ENCODE measurements around the gene RPS19.

The RPS19 gene

DNA sequence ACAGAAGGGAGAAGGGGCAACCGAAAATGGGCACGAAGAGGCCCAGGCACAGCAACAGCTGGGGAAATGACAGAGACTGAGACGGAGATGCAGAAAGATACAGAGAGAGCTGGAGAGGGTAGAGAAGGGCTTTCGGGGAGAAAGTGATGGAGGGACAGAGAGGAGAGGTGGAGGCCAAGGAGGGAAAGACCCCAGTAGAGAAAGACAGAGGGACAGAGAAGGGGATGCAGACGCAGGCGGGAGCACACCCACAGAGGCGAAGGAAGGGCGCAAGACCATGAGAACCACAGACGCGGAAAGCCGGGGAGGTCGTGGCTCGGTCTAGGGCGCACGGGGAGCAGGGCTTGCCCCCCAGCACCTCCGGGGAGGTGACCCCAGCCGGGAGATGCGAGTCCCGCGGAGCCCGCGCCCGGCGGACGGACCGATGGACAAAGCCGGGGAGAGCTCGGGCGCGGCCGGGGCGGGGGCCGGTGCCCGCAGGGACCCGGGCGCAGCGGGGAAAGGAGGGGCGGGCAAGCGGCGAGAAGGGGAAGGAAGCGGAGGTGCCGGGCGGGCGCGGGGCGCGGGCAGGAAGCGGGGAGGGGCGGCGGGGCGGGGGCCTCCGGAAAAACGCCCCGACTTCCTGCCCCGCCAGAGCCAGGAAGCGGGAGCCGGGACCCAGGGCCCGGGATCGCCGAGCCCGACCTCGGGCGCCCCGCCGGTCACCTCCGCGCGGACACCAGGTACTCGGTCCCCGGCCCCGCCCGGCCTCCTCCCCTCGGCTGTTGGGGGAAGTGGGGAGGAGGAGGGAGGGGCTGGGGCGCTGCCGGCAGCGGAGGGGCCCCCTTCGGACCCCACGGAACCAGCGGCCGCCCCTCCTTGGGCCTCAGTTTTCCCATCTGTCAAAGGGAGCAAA is 22.8 kb downstream of the RPS19 start, which contains the start of gene ARHGEF1:
Gene ARHGEF1 (plus strand): TSS at position 617 of the 895 bp plus-strand sequence. CDS start 4,899 bp downstream, outside the sequence.
- TF ChIP-seq, protein P1, sequence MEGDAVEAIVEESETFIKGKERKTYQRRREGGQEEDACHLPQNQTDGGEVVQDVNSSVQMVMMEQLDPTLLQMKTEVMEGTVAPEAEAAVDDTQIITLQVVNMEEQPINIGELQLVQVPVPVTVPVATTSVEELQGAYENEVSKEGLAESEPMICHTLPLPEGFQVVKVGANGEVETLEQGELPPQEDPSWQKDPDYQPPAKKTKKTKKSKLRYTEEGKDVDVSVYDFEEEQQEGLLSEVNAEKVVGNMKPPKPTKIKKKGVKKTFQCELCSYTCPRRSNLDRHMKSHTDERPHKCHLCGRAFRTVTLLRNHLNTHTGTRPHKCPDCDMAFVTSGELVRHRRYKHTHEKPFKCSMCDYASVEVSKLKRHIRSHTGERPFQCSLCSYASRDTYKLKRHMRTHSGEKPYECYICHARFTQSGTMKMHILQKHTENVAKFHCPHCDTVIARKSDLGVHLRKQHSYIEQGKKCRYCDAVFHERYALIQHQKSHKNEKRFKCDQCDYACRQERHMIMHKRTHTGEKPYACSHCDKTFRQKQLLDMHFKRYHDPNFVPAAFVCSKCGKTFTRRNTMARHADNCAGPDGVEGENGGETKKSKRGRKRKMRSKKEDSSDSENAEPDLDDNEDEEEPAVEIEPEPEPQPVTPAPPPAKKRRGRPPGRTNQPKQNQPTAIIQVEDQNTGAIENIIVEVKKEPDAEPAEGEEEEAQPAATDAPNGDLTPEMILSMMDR (IDR thresholded peaks at IDR 0.05; ENCODE audit: low read depth, low read length, missing control alignments), result no peak
- no peak for DNase-seq (ENCODE audit: extremely low read depth, low read depth)
- peak within 1 kb of the TSS; percentile 82 for H3K4me3 ChIP-seq (replicated peaks; ENCODE audit: low read depth, low read length)

DNA sequence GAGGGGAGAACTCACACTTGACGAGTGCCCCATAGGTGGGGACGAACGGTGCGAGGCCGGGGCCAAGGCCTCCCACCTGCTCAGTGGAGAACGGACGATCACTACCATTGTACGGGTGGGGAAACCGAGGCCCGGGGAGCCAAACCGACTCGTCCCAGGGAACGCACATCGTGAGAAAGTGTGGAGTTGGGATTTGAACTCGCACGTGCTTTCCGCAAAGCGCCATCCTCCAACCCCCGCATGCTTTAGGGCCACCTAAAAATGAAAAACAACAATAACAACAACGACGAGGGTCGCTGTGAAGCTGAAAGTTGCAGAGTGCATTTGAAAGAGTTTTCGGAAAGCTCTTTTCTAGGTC is 23.4 kb downstream of the RPS19 start:
- no peak for DNase-seq (ENCODE audit: extremely low read depth, low read depth)
- TF ChIP-seq, protein P1 (IDR thresholded peaks at IDR 0.05; ENCODE audit: low read depth, low read length, missing control alignments), result no peak
- peak overlapping the region; percentile 82 for H3K4me3 ChIP-seq (replicated peaks; ENCODE audit: low read depth, low read length)

DNA sequence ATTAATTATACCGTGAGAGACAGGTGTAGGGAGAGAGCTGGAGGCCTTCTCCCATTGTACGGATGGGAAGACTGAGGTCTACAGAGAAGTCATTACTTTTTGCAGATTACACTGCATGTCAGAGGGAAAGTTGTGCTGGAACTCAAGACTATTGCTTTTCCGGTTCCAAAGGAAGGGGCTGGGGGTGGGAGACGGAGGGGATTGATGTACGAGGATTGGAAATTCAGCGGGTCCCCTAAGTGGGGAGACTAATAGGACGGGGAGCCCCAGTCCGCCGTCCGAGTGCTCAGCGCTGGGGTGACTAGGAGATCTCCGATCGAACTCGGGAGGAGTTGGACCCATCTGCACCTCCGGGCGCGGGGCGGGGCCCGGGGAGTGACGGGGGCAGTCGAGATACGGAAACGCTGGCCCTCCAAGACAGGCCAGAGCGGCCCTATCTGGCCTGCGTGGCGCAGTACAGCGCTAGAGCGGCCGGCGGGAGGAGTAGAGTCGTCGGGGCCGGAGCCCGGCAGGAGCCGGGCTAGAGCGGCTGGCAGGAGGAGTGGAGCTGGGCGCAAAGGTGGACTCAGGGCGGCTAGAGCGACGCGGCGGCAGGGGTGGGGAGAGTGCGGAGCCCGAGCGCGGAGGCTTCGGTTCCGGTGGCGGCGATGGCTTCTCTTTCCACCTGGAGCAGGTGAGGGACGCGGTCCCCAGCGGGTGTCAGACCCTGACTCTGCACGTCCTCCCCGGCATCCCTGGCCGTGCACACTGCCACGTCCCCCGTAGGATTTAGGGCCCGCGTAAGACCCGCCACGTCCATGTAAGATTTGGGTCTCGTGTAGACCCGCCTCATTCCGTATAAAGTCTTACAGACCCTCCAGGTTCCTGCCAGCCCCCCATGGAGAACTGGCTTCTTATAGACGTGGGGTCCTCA is 24.0 kb downstream of the RPS19 start:
- TF ChIP-seq, protein P1 (IDR thresholded peaks at IDR 0.05; ENCODE audit: low read depth, low read length, missing control alignments), result no peak
- H3K4me3 ChIP-seq (replicated peaks; ENCODE audit: low read depth, low read length), result peak overlapping the region; percentile 82

DNA sequence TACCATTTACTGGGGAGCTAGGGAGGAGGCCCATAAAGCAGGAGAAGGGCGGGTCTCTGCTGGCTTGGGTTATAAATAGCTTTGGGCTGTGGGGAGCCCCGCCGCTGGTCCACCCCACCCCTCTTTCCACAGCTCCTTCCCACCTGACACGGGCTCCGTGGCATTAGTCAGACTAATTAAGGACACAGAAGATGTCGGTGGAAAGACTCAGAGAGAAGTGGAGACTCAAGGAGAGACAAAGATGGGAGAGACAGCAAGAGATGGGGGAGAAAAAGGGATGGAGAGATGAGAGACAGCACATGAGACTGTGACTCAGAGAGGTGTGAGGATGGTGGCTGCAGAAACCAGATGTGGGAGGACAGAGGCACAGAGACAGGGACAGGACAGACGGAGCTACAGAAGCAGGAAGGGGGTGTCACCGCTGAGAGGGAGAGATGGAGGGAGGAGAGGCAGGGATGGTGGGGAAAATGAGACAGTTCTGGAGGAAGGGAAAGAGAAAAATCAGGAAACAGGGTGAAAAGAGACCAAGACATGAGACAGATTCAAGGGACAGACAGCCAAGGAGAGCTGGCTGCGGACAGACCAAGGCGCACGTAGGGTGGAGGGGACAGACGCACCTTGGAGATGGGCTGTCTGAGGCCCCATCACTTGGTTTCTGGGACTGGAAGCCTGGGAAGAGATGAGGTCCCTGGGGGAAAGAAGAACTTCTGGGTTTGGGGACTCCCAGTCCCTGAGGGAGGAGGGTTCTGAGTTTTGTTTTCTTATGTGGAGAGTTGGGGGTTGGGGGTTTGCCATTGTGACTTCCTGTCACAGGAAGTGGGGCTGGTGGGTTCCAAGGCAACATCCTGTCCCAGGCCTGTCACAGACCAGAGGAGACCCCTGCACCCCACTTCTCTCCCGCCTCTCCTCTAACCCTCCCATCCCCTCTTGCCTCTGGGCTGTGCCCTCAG is 27.0 kb downstream of the RPS19 start:
- no peak overlapping the region for H3K4me3 ChIP-seq (replicated peaks; ENCODE audit: low read depth, low read length)
- DNase-seq (ENCODE audit: extremely low read depth, low read depth), result no peak
- TF ChIP-seq, protein P1 (IDR thresholded peaks at IDR 0.05; ENCODE audit: low read depth, low read length, missing control alignments), result no peak

More for the DNA sequence above, 24.0 kb downstream of the RPS19 start:
- DNase-seq (ENCODE audit: extremely low read depth, low read depth), result peak; percentile 71

DNA sequence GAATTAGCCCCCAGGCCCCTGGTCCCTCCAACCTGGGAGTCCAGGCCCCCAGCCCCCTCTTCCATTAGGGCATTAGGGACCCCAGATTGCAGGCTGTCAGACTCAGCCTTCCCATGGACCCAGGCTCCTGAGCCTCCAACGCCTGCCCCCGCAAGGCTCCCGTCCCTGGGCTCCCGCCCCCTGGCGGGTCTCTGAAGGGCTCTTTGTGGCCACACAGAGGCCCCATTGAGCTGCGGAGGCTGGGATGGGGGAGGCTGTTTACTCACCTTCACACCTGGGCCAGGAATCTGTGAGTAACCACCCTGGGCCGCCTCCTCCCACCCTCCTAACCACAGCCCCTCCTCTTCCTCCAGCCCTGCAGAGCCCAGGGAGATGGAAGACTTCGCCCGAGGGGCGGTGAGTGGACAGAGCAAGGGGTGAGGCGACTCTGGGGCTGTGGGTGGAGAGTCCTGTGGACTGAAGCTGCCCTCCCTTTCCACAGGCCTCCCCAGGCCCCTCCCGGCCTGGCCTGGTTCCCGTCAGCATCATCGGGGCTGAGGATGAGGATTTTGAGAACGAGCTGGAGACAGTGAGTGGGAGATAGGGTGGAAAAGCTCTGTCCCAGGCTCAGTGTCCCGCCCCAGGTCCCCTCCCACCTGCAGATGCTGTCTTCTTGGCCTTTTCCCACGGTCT is 27.8 kb downstream of the RPS19 start:
- TF ChIP-seq, protein P1 (IDR thresholded peaks at IDR 0.05; ENCODE audit: low read depth, low read length, missing control alignments), result no peak
- no peak for DNase-seq (ENCODE audit: extremely low read depth, low read depth)
- H3K4me3 ChIP-seq (replicated peaks; ENCODE audit: low read depth, low read length), result no peak overlapping the region
